ENCODE data around the gene IL31RA.
"Not testable (repeated sequence)": the region's sequence is repeated elsewhere in the genome, so short reads cannot be mapped to it uniquely, and the experiment has no call there.

IL31RA gene

GRCh38 chr5:55926476-55926875, 75.3 kb downstream of the IL31RA start:
- DNase-seq (ENCODE audit: low spot score): no peak

DNA sequence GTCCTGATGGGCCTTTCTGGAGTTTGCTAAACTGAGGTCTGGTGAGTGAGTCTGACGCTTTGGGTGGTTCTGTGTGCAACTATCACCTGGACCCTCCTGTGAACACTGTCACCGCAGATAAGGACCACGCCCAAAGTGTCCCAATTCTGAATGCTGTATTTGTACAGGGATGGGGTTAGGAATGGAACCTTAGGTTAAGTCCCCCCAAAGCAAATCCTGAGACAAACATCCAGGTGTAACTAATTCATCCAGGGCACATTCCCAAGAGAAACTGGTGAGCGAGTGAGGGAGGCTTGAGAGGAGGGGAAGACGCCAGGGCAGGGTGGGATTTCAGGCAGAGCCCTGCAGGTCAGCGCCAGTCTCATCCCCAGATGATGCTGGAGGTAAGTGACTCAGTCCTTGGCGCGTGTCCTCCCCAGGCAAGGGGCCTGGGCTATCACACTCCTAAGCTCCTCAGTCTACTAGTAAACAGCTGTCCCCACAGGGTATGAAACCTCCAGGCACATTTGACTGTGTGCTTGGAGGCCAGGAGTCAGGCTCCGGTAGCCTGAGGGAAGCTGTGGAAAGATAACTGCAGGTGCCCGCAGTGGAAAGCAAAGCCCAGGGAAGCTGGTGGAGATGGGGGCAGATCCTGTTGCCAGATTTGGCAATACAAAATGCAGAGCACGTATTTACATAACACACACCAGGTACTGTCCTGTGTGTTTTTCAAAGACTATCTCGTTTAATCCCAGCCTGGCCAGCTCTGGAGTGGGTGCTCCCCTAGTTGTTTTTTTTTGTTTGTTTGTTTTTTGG, 76.9 kb downstream of the IL31RA start:
- DNase-seq (ENCODE audit: low spot score): no peak

DNA sequence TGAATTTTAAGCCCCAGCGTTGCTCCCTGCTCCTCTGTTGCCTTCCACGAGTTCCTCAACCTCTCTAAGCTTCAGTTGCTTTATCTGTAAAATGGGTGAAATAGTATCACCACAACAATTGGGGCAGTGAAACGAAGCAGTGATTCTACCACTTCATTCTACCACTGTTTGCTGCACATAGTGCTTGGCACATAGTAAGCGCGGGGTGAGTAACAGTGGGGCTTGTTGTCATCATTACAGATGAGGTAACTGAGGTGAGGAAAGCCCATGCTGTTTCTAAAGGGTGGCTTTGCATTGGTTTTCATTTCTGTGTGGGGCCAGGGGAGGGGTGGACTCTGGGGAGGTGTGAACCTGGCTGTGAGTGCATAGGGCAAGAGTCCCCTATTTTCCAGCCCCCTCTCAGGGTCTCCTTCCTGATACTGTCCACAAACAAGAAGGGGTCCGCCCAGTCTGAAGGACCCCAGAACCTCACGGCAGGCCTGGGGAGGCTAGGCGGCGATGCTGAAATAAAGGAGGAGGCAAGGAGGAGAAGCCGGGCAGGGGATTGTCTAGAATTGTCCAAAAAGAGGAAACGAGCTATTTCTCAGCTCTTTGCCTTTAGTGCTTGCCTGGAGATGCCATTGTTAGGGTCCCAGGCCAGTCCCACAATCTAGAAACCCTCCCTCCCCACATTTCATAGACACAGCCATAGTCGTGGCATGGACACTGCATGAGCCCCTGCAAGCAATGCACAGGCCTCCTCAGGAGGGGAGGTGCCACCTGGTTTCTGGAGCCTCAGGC, 78.1 kb downstream of the IL31RA start:
- no peak for DNase-seq (ENCODE audit: low spot score)

DNA sequence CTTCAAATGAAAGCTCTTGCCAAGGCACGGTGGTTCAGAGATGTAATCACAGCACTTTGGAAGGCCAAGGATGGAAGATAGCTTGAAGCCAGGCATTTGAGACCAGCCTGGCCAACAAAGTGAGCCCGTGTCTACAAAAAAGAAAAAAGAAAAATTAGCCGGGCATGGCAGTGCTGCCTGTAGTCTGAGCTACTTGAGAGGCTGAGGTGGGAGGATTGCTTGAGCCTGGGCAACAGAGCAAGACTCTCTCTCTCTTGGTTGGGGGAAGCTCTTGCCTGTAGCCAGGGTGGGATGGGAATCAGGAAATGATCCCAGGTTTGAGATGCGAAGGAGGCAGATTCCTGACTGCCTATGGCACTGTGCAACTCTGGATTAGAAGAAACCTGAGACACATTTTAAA, 81.5 kb downstream of the IL31RA start:
- DNase-seq (ENCODE audit: low spot score): no peak

- DNase-seq (ENCODE audit: low spot score): no peak
These were observed 82.4 kb downstream of the IL31RA start for GRCh38 chr5:55933377-55934114.

DNA sequence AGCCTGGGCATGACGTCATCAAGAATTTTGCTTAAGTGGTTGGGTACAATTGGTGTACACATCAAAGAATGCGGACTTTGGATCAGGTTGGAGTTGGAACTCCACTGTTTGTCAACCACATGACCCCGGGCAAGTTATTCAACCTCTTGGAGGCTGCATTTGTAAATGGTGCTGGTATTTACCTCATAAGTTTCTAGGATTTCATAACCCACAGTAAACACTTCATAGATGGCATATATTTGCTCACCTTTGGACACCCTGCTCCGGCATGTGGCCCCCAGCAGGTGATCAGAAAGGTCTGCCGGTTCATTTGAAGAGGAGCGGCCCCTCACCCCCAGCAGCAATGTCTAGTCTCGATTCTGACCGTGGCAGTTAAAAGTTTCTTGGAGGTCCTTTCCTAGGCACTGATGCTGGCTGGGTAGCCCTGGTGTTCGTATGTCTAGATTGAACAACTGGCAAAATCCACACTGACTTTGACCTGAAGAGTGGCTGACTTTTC, 83.0 kb downstream of the IL31RA start:
- DNase-seq (ENCODE audit: low spot score): no peak

DNA sequence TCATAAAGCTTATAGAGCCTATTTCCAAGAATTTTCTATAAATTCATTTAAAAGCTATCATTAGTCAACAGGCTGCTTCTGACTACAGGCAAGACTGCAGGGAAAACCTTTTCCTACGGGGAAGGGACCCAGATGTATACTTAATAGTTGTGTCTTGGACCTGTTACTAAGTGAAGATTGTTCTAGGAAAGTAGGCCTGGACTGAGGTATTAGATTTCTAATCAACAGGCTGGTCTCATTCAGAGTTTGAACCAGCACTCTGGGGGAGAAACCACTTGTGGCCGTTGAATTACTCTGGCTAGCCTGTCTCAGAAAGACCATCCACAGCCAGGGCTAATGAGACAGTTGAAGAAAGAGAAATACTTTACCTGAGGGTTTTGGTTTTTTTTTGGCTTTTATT, 83.6 kb downstream of the IL31RA start:
- DNase-seq (ENCODE audit: low spot score): no peak

DNA sequence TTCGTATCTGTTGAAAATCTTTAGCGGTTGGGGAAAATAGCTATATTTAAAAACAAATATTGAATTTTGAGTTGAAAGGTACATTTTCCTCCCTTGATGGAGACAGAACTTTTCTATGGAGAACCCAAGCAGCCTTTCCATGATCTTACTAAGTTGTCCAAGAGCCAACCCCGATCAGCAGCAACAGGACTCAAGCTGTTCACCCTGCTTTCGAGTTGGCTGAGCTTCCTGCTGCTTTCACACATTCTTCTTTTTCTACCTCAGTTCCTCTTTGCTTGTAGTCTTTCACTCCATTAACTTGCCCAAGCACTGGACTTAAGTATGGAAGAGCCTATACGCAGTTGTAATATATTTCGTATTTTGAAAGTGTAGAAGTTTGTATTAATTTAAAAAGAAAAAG, 84.2 kb downstream of the IL31RA start:
- no peak for DNase-seq (ENCODE audit: low spot score)

GRCh38 chr5:55936100-55936693, 85.0 kb downstream of the IL31RA start:
- peak; percentile 75 for DNase-seq (ENCODE audit: low spot score)

DNA sequence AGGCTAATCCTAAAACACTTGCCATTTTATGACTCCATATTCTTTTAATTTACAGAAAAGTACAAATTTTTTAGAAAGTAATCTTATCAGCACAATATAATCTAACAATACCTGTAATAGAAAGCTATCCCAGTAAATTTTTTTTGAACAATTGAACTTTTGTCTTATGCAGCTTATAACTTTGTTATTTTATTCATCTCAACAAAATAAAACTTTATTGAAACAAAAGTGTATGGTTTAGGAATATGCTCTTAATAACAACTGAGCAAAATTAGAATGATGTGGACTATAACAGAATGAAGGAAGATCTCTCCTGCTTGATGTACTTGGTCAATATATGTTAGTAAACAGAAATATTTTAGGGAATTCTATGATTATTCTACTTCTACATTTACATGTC, 86.4 kb downstream of the IL31RA start:
- not testable (repeated sequence) for DNase-seq (ENCODE audit: low spot score)

DNA sequence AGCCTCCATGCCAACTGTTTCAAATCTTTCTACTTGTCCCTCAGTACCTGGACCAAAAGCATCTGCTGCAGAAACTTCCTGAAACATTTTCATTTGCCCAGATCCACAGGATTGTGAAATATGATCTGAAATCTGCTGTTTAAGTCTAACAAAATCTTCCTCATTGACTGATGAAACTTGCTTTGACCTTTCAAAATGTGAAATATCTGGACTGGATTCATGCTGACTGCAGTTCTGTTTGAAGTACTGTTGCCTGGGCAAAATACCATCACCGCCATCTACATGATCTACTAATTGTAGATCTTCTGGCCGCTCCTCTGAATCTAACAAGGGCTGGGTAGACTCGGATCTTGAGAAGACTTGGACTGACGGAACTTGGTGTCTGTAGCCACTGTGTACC, 90.0 kb downstream of the IL31RA start:
- not testable (repeated sequence) for DNase-seq (ENCODE audit: low spot score)

- DNase-seq (ENCODE audit: low spot score): no peak
These were observed 108.1 kb downstream of the IL31RA start for GRCh38 chr5:55959208-55959607.

GRCh38 chr5:55960779-55961178, 109.6 kb downstream of the IL31RA start:
- no peak for DNase-seq (ENCODE audit: low spot score)

- no peak for DNase-seq (ENCODE audit: low spot score)
These were observed 114.4 kb downstream of the IL31RA start for GRCh38 chr5:55965525-55965924.

GRCh38 chr5:55966284-55966683, 115.1 kb downstream of the IL31RA start:
- DNase-seq (ENCODE audit: low spot score): no peak

DNA sequence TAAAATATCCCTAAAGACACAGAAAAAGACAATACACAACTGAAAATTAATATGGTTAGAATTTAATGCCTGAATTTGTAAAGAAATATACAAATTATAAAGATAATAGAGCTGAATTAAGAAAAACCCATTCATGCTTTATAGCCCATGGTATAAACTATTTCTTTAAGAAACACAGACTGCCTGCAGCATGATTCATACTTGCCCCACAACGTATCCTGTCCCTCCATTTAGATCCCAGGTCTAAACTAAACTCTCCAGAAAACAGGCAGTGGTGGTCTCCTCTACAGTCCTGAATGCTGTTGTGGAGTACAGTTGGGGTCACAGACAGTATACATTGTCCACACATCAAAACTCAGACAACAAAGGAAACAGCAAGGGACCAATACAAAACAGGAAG, 118.8 kb downstream of the IL31RA start:
- peak; percentile 46 for DNase-seq (ENCODE audit: low spot score)
